ENCODE results near the gene NEDD4L.

Gene NEDD4L

GRCh38 chr18:58065956-58066355 is 21.9 kb downstream of the NEDD4L start:
- no CpG with 5 or more reads among the region's 3 CpGs for WGBS (ENCODE audit: extremely low coverage, insufficient coverage, insufficient read length)
- Histone ChIP-seq H2BK12ac (ENCODE audit: low read length) (no peak overlapping the region), H4K91ac (ENCODE audit: low read depth, low read length) (no peak overlapping the region)

DNA sequence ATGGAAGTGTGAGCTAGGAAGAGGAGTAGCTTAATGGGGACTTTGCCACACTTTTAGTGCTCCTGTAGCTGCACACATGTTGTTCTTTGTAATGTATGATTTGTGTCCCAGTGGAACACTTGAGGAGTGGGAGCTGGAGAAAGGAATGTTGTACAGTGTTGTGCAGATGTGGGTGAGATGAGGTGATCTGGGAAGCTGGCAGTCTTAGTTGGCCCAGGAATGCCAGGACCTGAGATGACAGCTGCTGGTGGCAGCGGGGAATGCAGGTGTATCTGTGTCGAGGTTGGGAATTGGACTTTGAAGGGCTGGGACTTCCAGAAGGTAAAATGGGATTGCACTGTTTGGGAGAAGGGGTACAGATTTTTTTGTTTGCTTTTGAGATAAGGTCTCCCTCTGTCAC is 23.6 kb downstream of the NEDD4L start:
- Histone ChIP-seq H2AK5ac (ENCODE audit: low read length) (no peak overlapping the region), H3K4me3 (ENCODE audit: low read depth, low read length) (no peak overlapping the region), H2BK12ac (ENCODE audit: low read length) (no peak overlapping the region), H4K8ac (ENCODE audit: low read depth, low read length) (no peak overlapping the region), H3K4me2 (ENCODE audit: low read length) (no peak overlapping the region), H3K18ac (ENCODE audit: low read length) (no peak overlapping the region), H3K14ac (ENCODE audit: low read length) (no peak overlapping the region), H4K91ac (ENCODE audit: low read depth, low read length) (no peak overlapping the region), H2AFZ (ENCODE audit: insufficient read depth, low read length, poor library complexity) (no peak overlapping the region), H3K79me1 (ENCODE audit: low read length) (no peaks in the 10 kb centered on the region), H3K4me1 (ENCODE audit: control insufficient read depth in 1 of 2, insufficient read depth in 2 of 2, low read length in 2 of 2) (no peaks in the 10 kb centered on the region), H3K79me2 (ENCODE audit: control insufficient read depth, insufficient read depth, low read length, poor library complexity) (no peaks in the 10 kb centered on the region), H4K12ac (ENCODE audit: low read depth, low read length) (no peak overlapping the region), H3K36me3 (ENCODE audit: control insufficient read depth in 1 of 2, insufficient read depth in 2 of 2, low read length in 2 of 2) (no peaks in the 10 kb centered on the region), H3K9me3 (ENCODE audit: insufficient read depth, low read depth, low read length) (no peaks in the 10 kb centered on the region), H3K27me3 (ENCODE audit: insufficient read depth, low read length) (no peaks in the 10 kb centered on the region), H3K9ac (ENCODE audit: low read length) (no peak overlapping the region), H3K27ac (ENCODE audit: low read depth, low read length) (no peak overlapping the region), H3K4ac (ENCODE audit: low read depth, low read length) (no peak overlapping the region), H2BK5ac (ENCODE audit: low read depth, low read length, poor library complexity) (no peak overlapping the region), H3K23ac (ENCODE audit: low read length) (no peak overlapping the region), H2BK120ac (ENCODE audit: insufficient read depth, low read length, poor library complexity) (no peak overlapping the region)
- no peak for DNase-seq
- no CpG with 5 or more reads among the region's 2 CpGs for WGBS (ENCODE audit: extremely low coverage, insufficient coverage, insufficient read length)

More at GRCh38 chr18:58065956-58066355, 21.9 kb downstream of the NEDD4L start:
- H3K4me3 ChIP-seq (ENCODE audit: low read depth, low read length), result no peak overlapping the region
- H3K9ac ChIP-seq (ENCODE audit: low read length), result no peak overlapping the region
- no peak overlapping the region for H2BK5ac ChIP-seq (ENCODE audit: low read depth, low read length, poor library complexity)
- H2BK120ac ChIP-seq (ENCODE audit: insufficient read depth, low read length, poor library complexity), result no peak overlapping the region
- H3K4me1 ChIP-seq (ENCODE audit: control insufficient read depth in 1 of 2, insufficient read depth in 2 of 2, low read length in 2 of 2), result no peaks in the 10 kb centered on the region
- no peak overlapping the region for H3K23ac ChIP-seq (ENCODE audit: low read length)
- H3K27me3 ChIP-seq (ENCODE audit: insufficient read depth, low read length), result no peaks in the 10 kb centered on the region
- no peak overlapping the region for H2AK5ac ChIP-seq (ENCODE audit: low read length)
- H4K8ac ChIP-seq (ENCODE audit: low read depth, low read length), result no peak overlapping the region
- no peaks in the 10 kb centered on the region for H3K79me2 ChIP-seq (ENCODE audit: control insufficient read depth, insufficient read depth, low read length, poor library complexity)
- H3K27ac ChIP-seq (ENCODE audit: low read depth, low read length), result no peak overlapping the region
- no peaks in the 10 kb centered on the region for H3K36me3 ChIP-seq (ENCODE audit: control insufficient read depth in 1 of 2, insufficient read depth in 2 of 2, low read length in 2 of 2)
- H3K4me2 ChIP-seq (ENCODE audit: low read length), result no peak overlapping the region
- no peak overlapping the region for H3K14ac ChIP-seq (ENCODE audit: low read length)
- no peak overlapping the region for H3K4ac ChIP-seq (ENCODE audit: low read depth, low read length)
- H3K79me1 ChIP-seq (ENCODE audit: low read length), result no peaks in the 10 kb centered on the region
- H3K9me3 ChIP-seq (ENCODE audit: insufficient read depth, low read depth, low read length), result no peaks in the 10 kb centered on the region
- H2AFZ ChIP-seq (ENCODE audit: insufficient read depth, low read length, poor library complexity), result no peak overlapping the region
- no peak overlapping the region for H3K18ac ChIP-seq (ENCODE audit: low read length)
- DNase-seq, result no peak
- no peak overlapping the region for H4K12ac ChIP-seq (ENCODE audit: low read depth, low read length)

GRCh38 chr18:58069099-58069498 is 25.1 kb downstream of the NEDD4L start:
- no peak overlapping the region for H3K18ac ChIP-seq (ENCODE audit: low read length)
- no peak for DNase-seq
- H3K79me2 ChIP-seq (ENCODE audit: control insufficient read depth, insufficient read depth, low read length, poor library complexity), result no peaks in the 10 kb centered on the region
- no peak overlapping the region for H4K91ac ChIP-seq (ENCODE audit: low read depth, low read length)
- H3K9ac ChIP-seq (ENCODE audit: low read length), result no peak overlapping the region
- no peak overlapping the region for H3K4me3 ChIP-seq (ENCODE audit: low read depth, low read length)
- no peaks in the 10 kb centered on the region for H3K36me3 ChIP-seq (ENCODE audit: control insufficient read depth in 1 of 2, insufficient read depth in 2 of 2, low read length in 2 of 2)
- no peak overlapping the region for H3K27ac ChIP-seq (ENCODE audit: low read depth, low read length)
- no peak overlapping the region for H3K14ac ChIP-seq (ENCODE audit: low read length)
- H3K4ac ChIP-seq (ENCODE audit: low read depth, low read length), result no peak overlapping the region
- no peak overlapping the region for H2AK5ac ChIP-seq (ENCODE audit: low read length)
- H2AFZ ChIP-seq (ENCODE audit: insufficient read depth, low read length, poor library complexity), result no peak overlapping the region
- no peak overlapping the region for H2BK120ac ChIP-seq (ENCODE audit: insufficient read depth, low read length, poor library complexity)
- H3K79me1 ChIP-seq (ENCODE audit: low read length), result no peaks in the 10 kb centered on the region
- H3K4me2 ChIP-seq (ENCODE audit: low read length), result no peak overlapping the region
- no peak overlapping the region for H2BK12ac ChIP-seq (ENCODE audit: low read length)
- H2BK5ac ChIP-seq (ENCODE audit: low read depth, low read length, poor library complexity), result no peak overlapping the region
- H3K23ac ChIP-seq (ENCODE audit: low read length), result no peak overlapping the region
- H4K8ac ChIP-seq (ENCODE audit: low read depth, low read length), result no peak overlapping the region
- H3K9me3 ChIP-seq (ENCODE audit: insufficient read depth, low read depth, low read length), result no peaks in the 10 kb centered on the region
- no peaks in the 10 kb centered on the region for H3K27me3 ChIP-seq (ENCODE audit: insufficient read depth, low read length)
- H4K12ac ChIP-seq (ENCODE audit: low read depth, low read length), result no peak overlapping the region
- no peaks in the 10 kb centered on the region for H3K4me1 ChIP-seq (ENCODE audit: control insufficient read depth in 1 of 2, insufficient read depth in 2 of 2, low read length in 2 of 2)

GRCh38 chr18:58069721-58070292 is 25.8 kb downstream of the NEDD4L start:
- no CpG with 5 or more reads among the region's 3 CpGs for WGBS (ENCODE audit: extremely low coverage, insufficient coverage, insufficient read length)
- H3K4ac ChIP-seq (ENCODE audit: low read depth, low read length), result no peak overlapping the region

More at GRCh38 chr18:58069721-58070292, 25.8 kb downstream of the NEDD4L start:
- Histone ChIP-seq H3K27ac (ENCODE audit: low read depth, low read length) (no peak overlapping the region), H4K91ac (ENCODE audit: low read depth, low read length) (no peak overlapping the region), H4K8ac (ENCODE audit: low read depth, low read length) (no peak overlapping the region), H2BK120ac (ENCODE audit: insufficient read depth, low read length, poor library complexity) (no peak overlapping the region), H2AK5ac (ENCODE audit: low read length) (no peak overlapping the region), H3K14ac (ENCODE audit: low read length) (no peak overlapping the region), H3K27me3 (ENCODE audit: insufficient read depth, low read length) (no peaks in the 10 kb centered on the region), H3K23ac (ENCODE audit: low read length) (no peak overlapping the region), H3K4me3 (ENCODE audit: low read depth, low read length) (no peak overlapping the region), H2AFZ (ENCODE audit: insufficient read depth, low read length, poor library complexity) (no peak overlapping the region), H3K4me1 (ENCODE audit: control insufficient read depth in 1 of 2, insufficient read depth in 2 of 2, low read length in 2 of 2) (no peaks in the 10 kb centered on the region), H2BK12ac (ENCODE audit: low read length) (no peak overlapping the region), H2BK5ac (ENCODE audit: low read depth, low read length, poor library complexity) (no peak overlapping the region), H3K79me2 (ENCODE audit: control insufficient read depth, insufficient read depth, low read length, poor library complexity) (no peaks in the 10 kb centered on the region), H3K18ac (ENCODE audit: low read length) (peak overlapping the region; percentile 58), H3K9ac (ENCODE audit: low read length) (no peak overlapping the region), H3K9me3 (ENCODE audit: insufficient read depth, low read depth, low read length) (no peaks in the 10 kb centered on the region), H3K79me1 (ENCODE audit: low read length) (no peaks in the 10 kb centered on the region), H3K4me2 (ENCODE audit: low read length) (no peak overlapping the region), H4K12ac (ENCODE audit: low read depth, low read length) (no peak overlapping the region), H3K36me3 (ENCODE audit: control insufficient read depth in 1 of 2, insufficient read depth in 2 of 2, low read length in 2 of 2) (no peaks in the 10 kb centered on the region)
- no peak for DNase-seq

Data from trophoblast cell (in vitro differentiated cells and primary cell).